ENCODE results near the gene MARCHF10. TPM values are rescaled to one million over a fixed set of nuclear protein-coding genes. Genes with fewer than 3 reads are reported as not detected.
A peak's percentile ranks its signal among the peaks of the same experiment; 100 is the strongest.

Gene MARCHF10
- total and polyA plus RNA-seq, 2 of the 4 experiments (the other 2 are of a cell fraction): 0.18 to 0.74 TPM

DNA sequence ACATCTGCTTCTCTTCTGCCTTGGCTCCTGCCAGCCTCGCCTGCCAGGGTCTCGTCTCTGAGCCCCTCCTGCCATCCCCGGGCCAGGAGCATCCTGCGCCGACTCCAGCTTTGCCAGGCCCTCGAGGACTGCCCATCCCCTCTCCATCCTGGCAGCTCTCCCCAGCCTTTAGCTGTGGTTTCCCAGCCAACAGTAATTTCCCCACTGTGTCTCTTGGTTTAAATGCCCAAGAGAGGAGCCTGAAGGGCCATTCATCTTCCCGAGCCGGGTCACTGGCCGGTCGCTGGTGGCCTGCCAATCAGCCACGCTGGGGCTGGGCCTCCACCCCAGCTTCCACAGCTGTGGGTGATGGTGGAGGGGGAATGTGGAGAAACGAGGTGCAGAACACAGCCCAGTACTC is 132.9 kb downstream of the MARCHF10 start:
- Histone ChIP-seq H3K79me1 (ENCODE audit: low read depth in 1 of 2, low read length in 2 of 2) (peaks cover 9 to 34% of the 10 kb centered on the region in 2 experiments), H3K36me3 (ENCODE audit: control insufficient read depth, insufficient read depth, low read length) (peaks cover 85% of the 10 kb centered on the region), H3K23ac (ENCODE audit: low read depth, low read length) (no peak overlapping the region), H3K27me3 (ENCODE audit: control insufficient read depth, insufficient read depth, low read length) (no peaks in the 10 kb centered on the region), H3K14ac (replicated peaks; ENCODE audit: low read depth, low read length) (no peak overlapping the region), H3K9ac (ENCODE audit: low read depth, low read length) (no peak overlapping the region), H3K4me3 (ENCODE audit: insufficient read depth, low read depth, low read length) (no peak overlapping the region), H2AFZ (replicated peaks; ENCODE audit: low read length, poor library complexity) (no peak overlapping the region), H3K4ac (ENCODE audit: low read depth, low read length) (no peak overlapping the region), H2AK5ac (ENCODE audit: low read depth, low read length) (no peak overlapping the region), H2BK15ac (ENCODE audit: low read depth, low read length) (no peak overlapping the region), H3K9me3 (ENCODE audit: control insufficient read depth, insufficient read depth, low read length) (no peaks in the 10 kb centered on the region), H2BK20ac (ENCODE audit: low read depth, low read length) (no peak overlapping the region), H2BK120ac (ENCODE audit: low read depth, low read length) (no peak overlapping the region), H4K5ac (ENCODE audit: low read depth, low read length) (no peak overlapping the region), H4K20me1 (ENCODE audit: insufficient read depth, low read length) (peaks cover 11% of the 10 kb centered on the region), H4K8ac (ENCODE audit: low read depth in 2 of 2, low read length in 2 of 2) (no peak overlapping the region), H2AK9ac (replicated peaks; ENCODE audit: low read depth, low read length, poor library complexity) (peak overlapping the region; percentile 76), H3K56ac (ENCODE audit: extremely low read depth, insufficient read depth, low read length) (no peak overlapping the region), H3K4me2 (ENCODE audit: low read depth, low read length) (no peak overlapping the region), H4K91ac (ENCODE audit: insufficient read depth, low read depth, low read length) (no peak overlapping the region), H2BK5ac (ENCODE audit: low read depth, low read length, poor library complexity, severe bottlenecking) (no peak overlapping the region), H3K27ac (ENCODE audit: insufficient read depth, low read length) (no peak overlapping the region), H3K18ac (ENCODE audit: low read depth, low read length) (no peak overlapping the region), H3K9me1 (ENCODE audit: insufficient read depth, low read length) (no peaks in the 10 kb centered on the region), H3K4me1 (ENCODE audit: control insufficient read depth, insufficient read depth, low read length) (no peaks in the 10 kb centered on the region)
- no peak for DNase-seq
- dilution Hi-C loops (cut with HindIII; ENCODE audit: low sequenced_read_pairs, unreplicated experiment): no loop called here
- WGBS, 2 experiments (ENCODE audit: extremely low coverage in 2 of 2, insufficient read length in 1 of 2): 63% methylated on average over 4 of the region's 12 CpGs; no CpG with 5 or more reads in 1 of the 2 experiments
- TF ChIP-seq, protein P1, sequence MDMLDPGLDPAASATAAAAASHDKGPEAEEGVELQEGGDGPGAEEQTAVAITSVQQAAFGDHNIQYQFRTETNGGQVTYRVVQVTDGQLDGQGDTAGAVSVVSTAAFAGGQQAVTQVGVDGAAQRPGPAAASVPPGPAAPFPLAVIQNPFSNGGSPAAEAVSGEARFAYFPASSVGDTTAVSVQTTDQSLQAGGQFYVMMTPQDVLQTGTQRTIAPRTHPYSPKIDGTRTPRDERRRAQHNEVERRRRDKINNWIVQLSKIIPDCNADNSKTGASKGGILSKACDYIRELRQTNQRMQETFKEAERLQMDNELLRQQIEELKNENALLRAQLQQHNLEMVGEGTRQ (IDR thresholded peaks at IDR 0.05; ENCODE audit: low read depth, low read length): no peak
- no peak for TF ChIP-seq POLR2A (IDR thresholded peaks at IDR 0.05; ENCODE audit: low read depth, low read length)
- TF ChIP-seq MAZ (IDR thresholded peaks at IDR 0.05; ENCODE audit: borderline replicate concordance, low read depth, low read length): no peak
- TF ChIP-seq, protein P2, sequence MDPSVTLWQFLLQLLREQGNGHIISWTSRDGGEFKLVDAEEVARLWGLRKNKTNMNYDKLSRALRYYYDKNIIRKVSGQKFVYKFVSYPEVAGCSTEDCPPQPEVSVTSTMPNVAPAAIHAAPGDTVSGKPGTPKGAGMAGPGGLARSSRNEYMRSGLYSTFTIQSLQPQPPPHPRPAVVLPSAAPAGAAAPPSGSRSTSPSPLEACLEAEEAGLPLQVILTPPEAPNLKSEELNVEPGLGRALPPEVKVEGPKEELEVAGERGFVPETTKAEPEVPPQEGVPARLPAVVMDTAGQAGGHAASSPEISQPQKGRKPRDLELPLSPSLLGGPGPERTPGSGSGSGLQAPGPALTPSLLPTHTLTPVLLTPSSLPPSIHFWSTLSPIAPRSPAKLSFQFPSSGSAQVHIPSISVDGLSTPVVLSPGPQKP (IDR thresholded peaks at IDR 0.05; ENCODE audit: borderline replicate concordance, low read depth, low read length): no peak
- TF ChIP-seq CTCF (conservative IDR thresholded peaks at IDR 0.05; ENCODE audit: low read depth, low read length): no peak
- in situ Hi-C loops (cut with MboI; ENCODE audit: low sequenced_read_pairs): no loop called here
- ChIA-PET POLR2A (ENCODE audit: unreplicated experiment) (no interaction called here), CTCF (no interaction called here)
- no peak for ATAC-seq (ENCODE audit: low read depth)
- no TSS peak for BruUV-seq (replicated peaks)
- intact Hi-C loops (cut with micrococcal nuclease): no loop called here

All from IMR-90 (cell line).